ENCODE data around the gene MCM10.

MCM10 gene

DNA sequence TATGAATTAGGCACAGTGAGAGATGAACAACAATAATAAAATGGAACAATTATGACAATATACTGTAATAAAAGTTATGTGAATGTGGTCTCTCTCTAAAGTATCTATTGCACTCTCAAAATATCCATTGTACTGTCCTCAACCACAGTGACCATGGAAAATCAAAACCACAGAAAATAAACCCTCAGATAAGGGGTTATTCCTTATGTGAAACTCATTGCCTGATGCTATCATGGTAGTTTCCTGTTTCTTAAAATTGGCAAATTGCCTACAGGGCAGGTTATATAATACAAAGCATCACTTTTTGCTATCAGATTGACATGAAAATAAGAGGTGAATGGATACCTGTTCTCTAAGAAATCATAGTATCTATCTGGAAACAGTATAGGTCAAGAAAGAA is 3.8 kb downstream of the MCM10 start:
- no peak for DNase-seq (ENCODE audit: low spot score)

- DNase-seq (ENCODE audit: low spot score): no peak
Measured at GRCh38 chr10:13167568-13167967, 6.2 kb downstream of the MCM10 start.

GRCh38 chr10:13168781-13169180 is 7.4 kb downstream of the MCM10 start:
- DNase-seq (ENCODE audit: low spot score): no peak

DNA sequence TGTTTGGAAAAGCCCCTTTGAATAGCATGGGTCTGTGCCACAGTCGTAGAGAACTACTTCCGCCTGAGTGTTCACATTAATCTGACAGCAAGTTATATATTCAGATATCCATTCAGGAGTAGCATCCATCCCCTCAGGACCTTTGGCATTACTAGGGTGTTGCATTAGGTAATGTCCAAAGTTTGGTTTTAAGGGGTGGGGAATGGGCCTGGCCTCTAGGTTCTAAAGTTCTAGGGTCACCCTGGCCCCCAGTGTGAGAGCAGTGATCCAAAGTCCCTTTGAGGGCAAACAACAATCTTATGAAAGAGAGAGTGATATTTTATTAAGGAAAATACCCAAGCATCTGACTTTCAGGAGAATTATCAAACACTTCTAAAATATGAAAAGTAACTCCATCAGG is 12.3 kb downstream of the MCM10 start:
- no peak for DNase-seq (ENCODE audit: low spot score)

GRCh38 chr10:13180788-13181187 is 19.4 kb downstream of the MCM10 start:
- DNase-seq (ENCODE audit: low spot score): no peak

- no peak for DNase-seq (ENCODE audit: low spot score)
Measured at GRCh38 chr10:13182424-13182823, 21.1 kb downstream of the MCM10 start.

DNA sequence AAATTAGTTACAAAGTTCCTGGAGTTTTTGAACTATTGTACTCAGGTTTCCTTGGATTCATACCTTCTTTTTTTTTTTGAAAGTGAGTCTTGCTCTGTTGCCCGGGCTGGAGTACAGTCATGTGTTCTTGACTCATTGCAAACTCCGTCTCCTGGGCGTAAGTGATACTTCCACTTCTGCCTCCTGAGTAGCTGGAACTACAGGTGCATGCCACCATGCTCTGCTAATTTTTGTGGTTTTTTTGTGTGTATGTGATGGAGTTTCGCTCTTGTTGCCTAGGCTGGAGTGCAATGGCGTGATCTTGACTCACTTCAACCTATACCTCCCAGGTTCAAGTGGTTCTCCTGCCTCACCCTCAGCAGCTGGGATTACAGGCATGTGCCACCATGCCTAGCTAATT is 22.3 kb downstream of the MCM10 start:
- DNase-seq (ENCODE audit: low spot score): no peak

DNA sequence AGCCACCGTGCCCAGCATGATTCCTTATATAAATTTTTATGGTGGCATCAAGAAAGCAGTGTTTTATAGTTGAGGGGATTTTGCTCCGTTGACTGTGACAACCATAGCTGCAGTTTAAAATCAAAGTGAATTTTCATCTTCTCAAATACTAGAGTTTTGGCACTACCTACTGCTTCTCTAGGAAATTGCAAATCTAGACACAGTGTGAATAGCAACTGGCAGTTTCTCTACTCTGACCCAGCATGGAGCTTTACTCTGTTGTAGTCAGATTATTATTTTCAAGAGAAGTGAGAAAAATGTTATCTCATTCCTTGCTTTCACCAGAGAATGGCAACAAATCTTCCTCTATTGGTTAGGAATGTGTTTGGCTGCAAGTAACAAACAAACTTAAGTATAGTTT is 22.9 kb downstream of the MCM10 start:
- no peak for DNase-seq (ENCODE audit: low spot score)

DNA sequence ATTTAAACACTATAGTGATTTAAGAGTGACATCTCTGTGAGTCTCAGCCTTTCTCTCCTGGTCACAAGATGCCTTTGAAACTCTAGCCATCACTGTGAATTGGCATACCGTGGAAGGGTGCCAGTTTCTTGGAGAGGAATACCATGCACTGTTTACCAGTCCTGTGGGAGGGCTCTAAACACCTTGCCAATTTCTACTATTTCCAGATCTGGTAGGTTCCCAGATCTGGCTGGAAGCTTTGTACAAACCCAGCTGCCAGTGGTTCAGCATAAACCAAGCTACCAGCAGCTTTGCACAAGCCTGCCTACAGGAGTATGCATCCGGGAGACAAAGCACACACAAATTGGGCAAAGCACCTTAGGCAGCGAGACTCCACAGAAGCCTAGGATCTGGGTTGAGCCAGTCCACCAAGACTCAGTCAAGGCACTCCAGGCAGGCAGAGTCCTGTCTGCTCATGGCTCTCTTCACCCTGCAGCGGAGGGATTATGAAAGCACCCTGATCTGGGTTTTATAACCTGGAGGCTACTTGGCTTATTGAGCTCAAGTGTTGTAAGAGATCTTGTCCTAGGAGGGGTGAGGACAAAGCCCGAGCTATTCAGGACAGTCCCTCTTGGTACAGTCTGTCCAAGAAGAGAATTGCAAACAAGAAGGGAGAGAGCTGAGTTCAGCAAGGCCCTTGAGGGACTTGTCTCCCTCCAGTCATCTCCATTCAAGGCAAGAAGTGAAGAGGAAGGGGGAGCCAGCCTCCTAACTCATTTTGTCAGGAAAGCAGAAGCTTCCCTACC is 23.6 kb downstream of the MCM10 start:
- DNase-seq (ENCODE audit: low spot score): no peak

DNA sequence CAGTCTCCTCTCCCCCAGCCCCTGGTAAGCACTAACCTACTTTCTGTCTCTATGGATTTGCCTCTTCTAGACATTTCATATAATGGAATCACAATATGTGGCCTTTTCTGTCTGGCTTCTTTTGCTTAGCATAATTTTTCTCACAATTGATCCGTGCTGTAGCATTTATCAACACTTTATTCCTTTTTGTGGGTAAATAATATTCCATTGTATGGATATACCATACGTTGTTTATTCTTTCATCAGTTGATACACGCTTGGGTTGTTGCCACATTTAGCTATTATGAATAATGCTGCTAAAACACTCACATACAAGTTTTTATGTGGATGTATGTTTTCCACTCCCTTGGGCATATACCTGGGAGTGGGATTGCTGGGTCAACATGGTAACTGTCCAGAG is 25.8 kb downstream of the MCM10 start:
- DNase-seq (ENCODE audit: low spot score): no peak

- no peak for DNase-seq (ENCODE audit: low spot score)
Measured at GRCh38 chr10:13188593-13188992, 27.2 kb downstream of the MCM10 start.

DNA sequence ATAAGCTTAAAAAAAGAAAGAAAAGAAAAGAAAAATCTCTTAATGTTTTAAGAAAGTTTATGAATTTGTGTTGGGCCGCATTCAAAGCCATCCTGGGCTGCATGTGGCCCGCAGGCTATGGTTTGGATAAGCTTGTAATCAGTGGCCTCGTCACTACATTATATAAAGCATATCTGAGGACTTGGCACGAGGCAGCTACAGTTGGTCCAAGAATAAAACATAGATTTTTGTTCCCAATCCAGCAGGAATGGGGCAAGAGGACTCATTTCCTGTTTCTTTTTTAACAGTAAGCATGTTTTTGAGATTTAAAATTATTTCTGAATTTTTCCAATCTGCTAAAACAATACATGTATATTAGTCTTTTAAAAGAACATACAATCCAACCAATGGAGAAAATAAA is 28.6 kb downstream of the MCM10 start:
- no peak for DNase-seq (ENCODE audit: low spot score)

DNA sequence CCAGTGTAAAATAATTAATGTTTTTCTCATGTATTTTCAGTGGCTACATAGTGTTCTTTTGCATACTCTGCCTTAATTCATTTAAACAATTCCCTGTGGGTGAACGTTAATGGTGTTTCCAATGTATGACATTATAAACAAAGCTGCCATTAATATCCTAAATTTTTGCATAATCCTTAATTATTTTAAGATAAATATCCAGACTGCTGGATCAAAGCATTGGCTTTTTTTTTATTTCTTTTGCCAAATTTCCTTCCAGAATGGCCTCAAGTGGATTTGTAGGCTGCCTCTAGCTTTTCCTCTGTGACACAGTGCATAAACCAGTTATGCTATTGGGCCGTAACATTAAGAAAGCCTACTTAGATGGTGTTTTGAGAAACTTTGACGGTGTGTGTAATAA is 29.5 kb downstream of the MCM10 start:
- no peak for DNase-seq (ENCODE audit: low spot score)

DNA sequence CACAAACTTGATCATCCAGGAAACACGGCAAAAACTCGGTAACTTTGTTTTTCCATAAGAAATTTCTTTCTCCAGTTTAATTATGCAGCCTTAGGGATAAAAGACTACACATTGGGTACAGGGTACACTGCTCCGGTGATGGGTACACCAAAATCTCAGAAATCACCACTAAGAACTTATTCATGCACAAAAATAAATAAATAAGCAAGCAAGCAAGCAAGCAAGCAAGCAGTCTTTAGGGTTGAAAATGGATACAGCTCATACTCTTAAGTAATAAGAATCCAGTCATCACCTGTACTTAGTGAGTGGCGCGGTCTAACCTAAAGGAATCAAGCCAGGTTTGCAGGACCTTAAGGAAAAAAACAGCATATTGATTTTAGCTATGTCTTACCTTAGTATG is 30.0 kb downstream of the MCM10 start:
- no peak for DNase-seq (ENCODE audit: low spot score)

DNA sequence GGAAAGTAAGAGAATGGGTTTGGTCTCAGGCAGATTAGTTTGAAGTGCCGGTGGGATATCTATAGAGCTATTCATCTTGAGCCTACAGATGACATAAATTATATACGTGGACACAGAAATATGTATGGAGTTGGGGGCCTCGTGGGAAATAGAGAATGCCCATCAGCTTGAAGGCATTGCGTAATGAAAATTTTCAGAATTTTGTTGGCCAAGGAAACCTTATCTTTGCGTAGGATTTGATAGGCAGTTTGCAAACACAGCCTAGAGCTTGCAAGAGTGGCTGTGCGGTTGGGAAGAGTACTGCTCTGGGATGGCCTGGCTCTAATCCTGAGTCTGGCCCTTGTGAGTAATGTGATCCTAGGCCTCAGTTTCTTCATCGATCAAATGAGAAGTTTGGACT is 32.3 kb downstream of the MCM10 start:
- DNase-seq (ENCODE audit: low spot score): no peak

- DNase-seq (ENCODE audit: low spot score): no peak
Measured at GRCh38 chr10:13195016-13195415, 33.7 kb downstream of the MCM10 start.

DNA sequence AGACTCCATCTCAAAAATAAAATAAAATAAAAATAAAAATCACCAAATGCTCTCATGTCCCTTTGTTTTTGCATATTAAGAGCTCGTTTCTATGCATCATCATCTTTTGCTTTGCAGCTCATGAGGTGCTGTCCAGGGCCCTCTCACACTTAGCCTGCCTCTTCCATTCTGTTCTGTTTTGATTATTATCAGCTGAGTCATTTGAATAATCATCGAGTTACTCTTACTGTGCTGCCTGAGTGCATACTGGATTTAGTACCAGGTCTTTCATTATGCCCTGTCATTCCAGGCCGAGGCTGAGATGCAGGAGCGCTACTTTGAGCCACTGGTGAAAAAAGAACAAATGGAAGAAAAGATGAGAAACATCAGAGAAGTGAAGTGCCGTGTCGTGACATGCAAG is 39.8 kb downstream of the MCM10 start:
- DNase-seq (ENCODE audit: low spot score): no peak

DNA sequence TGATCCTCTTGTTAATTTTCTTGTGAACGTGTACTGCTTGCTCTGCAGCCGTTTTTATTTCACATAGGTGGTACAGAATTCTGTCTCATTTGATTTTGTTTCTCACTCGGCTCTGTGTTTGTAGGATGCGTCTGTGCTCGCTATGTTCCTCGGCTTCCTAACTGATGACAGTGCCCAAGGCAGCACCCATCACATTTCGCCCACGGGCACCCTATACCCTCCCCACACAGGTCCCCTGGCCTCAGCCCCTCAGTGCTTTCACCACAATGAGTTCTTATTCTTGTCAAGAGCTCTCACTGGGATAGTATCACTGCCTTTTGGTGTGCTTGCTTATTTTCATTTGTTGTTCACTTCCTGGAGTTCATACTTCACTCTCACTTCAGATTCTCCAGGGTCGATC is 44.7 kb downstream of the MCM10 start:
- DNase-seq (ENCODE audit: low spot score): no peak

DNA sequence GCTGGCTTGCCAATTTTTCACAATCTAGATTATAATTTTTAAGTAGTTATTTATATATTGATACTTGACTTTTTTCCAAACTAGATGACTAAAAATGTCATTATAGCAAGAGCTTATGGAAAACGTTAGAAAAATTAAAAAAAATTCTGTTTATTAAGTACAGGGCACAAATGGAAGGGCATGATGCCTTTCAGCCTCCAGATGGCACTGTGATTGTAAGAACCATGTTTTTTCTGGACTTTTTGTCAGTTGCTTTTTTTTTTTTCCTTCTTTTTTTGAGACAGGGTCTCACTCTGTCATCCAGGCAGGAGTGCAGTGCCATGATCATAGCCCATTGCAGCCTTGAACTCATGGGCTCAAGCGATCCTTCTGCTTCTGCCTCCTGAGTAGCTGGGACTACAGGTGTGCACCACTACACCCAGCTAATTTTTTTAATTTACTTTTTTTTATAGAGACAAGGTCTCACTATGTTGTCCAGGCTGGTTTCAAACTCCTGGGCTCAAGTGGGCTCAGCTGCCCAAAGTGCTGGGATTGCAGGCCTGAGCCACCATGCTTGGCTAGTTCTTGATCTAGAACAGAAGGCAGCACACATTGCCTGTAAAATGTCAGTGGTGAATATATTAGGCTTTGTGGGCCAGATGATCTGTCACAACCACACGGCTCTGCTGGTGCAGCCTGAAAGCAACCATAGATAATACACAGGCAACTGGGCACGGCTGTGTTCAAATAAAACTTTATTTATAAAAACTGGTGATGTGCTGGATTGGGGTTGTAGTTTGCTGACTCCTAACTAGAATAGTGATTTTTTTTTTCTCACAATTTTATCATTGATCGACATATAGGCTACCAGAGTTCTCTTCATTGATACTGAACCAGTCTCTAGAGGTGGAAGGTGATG is 45.4 kb downstream of the MCM10 start:
- DNase-seq (ENCODE audit: low spot score): no peak

DNA sequence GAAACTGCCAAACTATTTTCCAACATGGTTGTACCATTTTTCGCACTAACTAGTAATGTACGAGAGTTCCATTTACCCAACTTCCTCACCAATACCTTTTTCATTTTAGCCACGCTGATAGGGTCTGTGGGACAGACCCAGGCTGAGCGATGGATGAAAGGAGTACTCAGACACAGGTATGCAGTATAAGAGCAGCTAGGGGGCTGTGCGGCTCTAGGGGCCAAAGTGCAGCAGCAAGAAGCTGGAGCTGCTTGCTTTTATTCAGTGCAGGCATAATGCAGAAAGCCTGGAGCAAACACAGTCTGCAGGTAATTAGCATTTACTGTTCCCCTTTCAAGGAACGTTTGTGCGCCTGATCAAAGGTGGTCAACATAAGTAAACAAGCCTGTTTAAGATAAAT is 51.8 kb downstream of the MCM10 start:
- DNase-seq (ENCODE audit: low spot score): no peak

- no peak for DNase-seq (ENCODE audit: low spot score)
Measured at GRCh38 chr10:13218878-13219277, 57.5 kb downstream of the MCM10 start.

- peak; percentile 84 for DNase-seq (ENCODE audit: low spot score)
Measured at GRCh38 chr10:13219685-13220670, 58.6 kb downstream of the MCM10 start.

Measured in COLO829 (cell line).